Skin epidermis (tissue), 12 donors: Measurements from ENCODE around the gene TMUB1.
A peak's percentile ranks its signal among the peaks of the same experiment; 100 is the strongest.

ENCODE experiments used
- H3K27ac ChIP-seq, 21 experiments: fragments of 200-600 bp; sonication (generic) in 11 of 21; one replicate each; pipeline ENCODE4 v1.5.0; 2020; ENCODE audit warnings: mild to moderate bottlenecking in 3 of 21, inconsistent platforms in 2 of 21, moderate library complexity in 2 of 21
- H3K4me3 ChIP-seq, 7 experiments: fragments of 200-600 bp; sonication (generic) in 2 of 7; one replicate each; pipeline ENCODE4 v1.5.0; 2020; ENCODE audit warnings: inconsistent platforms in 2 of 7, mild to moderate bottlenecking in 2 of 7, moderate library complexity in 1 of 7

TMUB1 gene

DNA sequence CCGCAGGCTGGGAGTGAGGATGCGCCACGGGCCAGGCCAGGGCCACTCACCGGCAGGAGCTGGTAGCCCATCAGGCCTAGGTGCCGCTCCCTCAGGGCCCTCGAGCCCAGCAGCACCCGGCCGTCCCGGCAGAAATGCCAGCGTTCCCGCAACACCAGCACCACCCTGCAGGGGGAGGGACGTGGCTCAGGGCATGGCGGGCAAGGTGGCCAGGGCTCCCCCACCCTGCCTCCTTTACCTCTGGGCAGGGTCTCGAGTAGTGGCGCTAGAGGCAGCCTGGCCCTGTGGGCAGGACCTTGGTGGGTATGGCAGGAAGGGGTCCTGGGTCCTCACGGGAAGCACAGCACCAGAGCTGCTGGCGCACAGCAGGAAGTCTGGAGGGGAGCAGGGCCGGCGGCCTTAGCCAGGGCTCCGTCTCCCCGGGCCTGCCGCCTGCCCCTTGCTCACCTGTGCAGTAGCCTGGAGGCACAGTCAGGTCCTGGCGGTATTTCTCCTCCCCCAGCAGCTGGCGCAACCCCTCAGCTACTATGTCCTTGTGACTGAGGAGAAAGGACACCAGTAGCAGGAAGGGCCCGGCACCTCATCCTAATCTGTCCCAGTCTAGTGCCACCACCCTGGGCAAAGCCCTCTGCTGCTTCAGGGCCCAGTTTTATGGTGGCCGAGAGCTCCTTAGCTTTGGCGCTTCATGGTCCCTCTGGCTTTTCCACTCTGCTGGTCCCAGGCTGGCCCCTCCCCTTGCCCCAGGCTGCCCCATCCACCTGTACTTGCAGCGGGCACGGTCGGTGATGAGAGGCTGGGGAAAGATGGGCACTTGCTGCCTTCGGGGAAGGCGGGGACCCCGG is 6.2 kb downstream of the TMUB1 start:
- Histone ChIP-seq H3K27ac (peak overlapping the region in 7 of 21 experiments; percentile 17 to 64 (median 32)), H3K4me3 (no peak overlapping the region)

DNA sequence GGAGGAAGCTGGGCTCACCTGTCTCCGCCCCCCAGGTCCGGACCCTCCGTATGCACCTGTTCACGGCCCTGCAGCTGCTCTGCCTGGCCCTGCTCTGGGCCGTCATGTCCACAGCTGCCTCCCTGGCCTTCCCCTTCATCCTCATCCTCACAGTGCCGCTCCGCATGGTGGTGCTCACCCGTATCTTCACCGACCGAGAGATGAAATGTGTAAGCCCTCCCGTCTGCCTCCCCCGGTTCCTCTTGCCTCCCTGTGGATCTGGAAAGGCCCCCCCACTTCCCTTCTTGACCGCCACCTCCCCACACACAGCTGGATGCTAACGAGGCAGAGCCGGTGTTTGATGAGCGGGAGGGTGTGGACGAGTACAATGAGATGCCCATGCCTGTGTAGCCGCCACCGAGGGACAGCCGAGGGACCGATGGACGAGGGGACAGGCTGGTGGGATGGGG is 7.3 kb downstream of the TMUB1 start:
- no peak overlapping the region for H3K4me3 ChIP-seq
- no peak overlapping the region for H3K27ac ChIP-seq

DNA sequence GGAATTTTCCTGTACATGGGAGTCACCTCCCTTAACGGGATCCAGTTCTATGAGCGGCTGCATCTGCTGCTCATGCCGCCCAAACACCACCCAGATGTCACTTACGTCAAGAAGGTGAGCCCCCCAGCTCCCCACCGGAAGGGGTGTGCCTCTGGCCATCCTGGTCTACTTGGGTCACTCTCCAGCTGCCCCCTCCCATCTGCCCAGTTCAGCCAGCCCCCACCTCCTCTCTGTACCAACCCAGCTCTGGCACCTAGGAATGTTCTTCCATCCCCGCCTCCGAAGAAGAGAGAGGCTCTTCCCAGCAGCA is 7.7 kb downstream of the TMUB1 start:
- no peak overlapping the region for H3K4me3 ChIP-seq
- no peak overlapping the region for H3K27ac ChIP-seq

DNA sequence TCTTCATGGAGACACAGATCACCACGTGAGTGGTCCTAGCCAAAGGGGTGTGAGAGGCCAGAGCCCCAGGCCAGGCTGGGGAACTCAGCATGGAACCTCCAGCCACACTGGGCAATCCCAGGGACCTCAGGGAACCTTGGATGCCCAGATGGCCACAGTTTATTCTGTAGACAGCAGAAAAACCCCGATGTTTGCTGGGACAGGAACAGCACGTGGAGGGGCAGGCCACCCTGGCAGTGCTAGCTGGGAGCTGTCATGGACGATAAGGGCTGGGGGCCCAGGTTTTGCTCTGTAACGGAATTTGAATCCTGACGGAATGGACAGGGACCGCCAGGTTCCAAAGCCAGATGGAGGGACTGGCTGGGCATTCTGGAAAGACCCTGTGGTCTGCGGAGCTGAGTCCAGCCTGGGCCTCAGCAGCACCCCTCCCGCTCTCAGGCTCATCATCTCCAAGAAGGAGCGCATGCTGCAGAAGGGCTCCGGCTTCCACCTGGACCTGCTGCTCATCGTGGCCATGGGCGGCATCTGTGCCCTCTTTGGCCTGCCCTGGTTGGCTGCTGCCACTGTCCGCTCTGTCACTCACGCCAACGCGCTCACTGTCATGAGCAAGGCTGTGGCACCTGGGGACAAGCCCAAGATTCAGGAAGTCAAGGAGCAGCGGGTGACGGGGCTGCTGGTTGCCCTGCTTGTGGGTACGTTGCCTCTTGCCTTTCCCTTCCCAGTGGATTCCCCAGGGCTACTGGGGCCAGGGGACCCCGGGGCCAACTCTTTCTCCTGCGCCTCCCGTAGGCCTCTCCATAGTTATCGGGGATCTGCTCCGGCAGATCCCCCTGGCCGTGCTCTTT is 8.3 kb downstream of the TMUB1 start:
- no peak overlapping the region for H3K27ac ChIP-seq
- H3K4me3 ChIP-seq = no peak overlapping the region

DNA sequence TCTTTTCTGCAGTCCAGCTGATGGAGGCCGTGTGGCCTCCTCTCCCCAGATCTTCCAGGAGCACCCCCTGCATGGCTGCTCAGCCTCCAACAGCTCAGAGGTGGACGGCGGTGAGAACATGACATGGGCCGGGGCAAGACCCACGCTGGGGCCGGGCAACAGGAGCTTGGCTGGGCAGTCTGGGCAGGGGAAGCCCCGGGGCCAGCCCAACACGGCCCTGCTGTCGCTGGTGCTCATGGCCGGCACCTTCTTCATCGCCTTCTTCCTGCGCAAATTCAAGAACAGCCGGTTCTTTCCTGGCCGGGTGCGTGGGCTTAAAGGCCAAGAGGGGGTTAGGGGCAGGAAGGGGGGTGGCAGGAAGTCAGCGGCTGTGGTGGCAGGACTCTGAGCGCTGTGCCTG is 9.3 kb downstream of the TMUB1 start:
- H3K4me3 ChIP-seq = no peak overlapping the region
- peak overlapping the region in 3 of 21 experiments; percentile 6 to 44 (median 27) for H3K27ac ChIP-seq

DNA sequence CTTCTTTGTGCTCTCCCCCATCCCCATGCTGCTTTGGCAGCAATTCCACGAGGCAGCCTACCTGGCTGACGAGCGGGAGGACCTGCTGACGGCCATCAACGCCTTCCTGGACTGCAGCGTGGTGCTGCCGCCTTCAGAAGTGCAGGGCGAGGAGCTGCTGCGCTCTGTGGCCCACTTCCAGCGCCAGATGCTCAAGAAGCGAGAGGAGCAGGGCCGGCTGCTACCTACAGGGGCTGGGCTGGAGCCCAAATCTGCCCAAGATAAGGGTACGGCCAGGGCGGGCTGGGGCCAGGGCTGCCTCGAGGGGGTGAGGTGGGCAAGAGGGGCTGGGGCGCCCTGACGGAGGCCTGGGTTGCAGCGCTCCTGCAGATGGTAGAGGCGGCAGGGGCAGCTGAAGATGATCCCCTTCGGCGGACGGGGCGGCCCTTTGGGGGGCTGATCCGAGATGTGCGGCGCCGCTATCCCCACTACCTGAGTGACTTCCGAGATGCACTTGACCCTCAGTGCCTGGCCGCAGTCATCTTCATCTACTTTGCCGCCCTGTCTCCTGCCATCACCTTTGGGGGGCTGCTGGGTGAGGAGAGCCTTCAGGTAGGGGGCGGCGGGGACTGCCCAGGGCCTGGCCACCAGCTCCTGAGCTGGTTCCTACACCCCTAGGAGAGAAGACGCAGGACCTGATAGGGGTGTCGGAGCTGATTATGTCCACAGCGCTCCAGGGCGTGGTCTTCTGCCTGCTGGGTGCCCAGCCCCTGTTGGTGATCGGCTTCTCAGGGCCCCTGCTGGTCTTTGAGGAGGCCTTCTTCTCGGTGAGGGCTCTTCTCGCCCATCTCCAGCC is 12.0 kb downstream of the TMUB1 start:
- no peak overlapping the region for H3K4me3 ChIP-seq
- no peak overlapping the region for H3K27ac ChIP-seq

DNA sequence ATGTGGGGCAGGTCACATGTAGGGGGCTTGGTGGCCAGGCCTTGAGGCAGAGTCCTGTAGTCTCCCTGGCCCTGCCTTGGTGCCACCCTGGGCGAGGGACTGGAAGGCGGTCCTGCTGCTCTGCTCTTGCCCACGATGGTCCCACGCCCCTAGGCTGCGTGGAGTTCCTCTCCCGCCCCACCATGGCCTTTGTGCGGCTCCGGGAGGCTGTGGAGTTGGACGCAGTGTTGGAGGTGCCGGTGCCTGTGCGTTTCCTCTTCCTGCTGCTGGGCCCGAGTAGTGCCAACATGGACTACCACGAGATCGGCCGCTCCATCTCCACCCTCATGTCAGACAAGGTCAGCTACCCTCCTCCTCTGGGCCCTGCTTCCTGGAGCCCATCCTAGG is 12.7 kb downstream of the TMUB1 start:
- H3K27ac ChIP-seq = no peak overlapping the region
- H3K4me3 ChIP-seq = no peak overlapping the region

DNA sequence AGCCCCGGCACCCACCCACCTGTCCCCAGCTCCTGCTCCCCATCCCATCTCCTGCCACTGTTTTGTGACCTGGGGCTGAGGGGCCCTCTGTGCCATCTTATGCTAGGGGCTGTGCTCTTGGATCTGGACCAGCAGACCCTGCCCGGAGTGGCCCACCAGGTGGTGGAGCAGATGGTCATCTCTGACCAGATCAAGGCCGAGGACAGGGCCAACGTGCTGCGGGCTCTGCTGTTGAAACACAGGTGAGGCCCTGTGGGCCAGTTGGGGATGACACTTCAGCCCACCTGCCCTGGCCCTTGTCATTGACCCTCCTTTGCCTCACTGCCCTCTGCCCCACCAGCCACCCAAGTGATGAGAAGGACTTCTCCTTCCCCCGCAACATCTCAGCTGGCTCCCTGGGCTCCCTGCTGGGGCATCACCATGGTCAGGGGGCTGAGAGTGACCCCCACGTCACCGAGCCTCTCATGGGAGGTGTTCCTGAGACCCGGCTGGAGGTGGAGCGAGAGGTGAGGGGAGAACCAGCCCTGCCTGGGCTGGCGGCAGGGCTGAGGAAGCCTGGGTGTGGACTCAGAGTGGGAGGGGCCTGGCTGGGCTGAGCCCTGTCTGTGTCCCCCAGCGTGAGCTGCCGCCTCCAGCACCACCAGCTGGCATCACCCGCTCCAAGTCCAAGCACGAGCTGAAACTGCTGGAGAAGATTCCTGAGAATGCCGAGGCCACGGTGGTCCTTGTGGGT is 13.3 kb downstream of the TMUB1 start:
- H3K27ac ChIP-seq = no peak overlapping the region

DNA sequence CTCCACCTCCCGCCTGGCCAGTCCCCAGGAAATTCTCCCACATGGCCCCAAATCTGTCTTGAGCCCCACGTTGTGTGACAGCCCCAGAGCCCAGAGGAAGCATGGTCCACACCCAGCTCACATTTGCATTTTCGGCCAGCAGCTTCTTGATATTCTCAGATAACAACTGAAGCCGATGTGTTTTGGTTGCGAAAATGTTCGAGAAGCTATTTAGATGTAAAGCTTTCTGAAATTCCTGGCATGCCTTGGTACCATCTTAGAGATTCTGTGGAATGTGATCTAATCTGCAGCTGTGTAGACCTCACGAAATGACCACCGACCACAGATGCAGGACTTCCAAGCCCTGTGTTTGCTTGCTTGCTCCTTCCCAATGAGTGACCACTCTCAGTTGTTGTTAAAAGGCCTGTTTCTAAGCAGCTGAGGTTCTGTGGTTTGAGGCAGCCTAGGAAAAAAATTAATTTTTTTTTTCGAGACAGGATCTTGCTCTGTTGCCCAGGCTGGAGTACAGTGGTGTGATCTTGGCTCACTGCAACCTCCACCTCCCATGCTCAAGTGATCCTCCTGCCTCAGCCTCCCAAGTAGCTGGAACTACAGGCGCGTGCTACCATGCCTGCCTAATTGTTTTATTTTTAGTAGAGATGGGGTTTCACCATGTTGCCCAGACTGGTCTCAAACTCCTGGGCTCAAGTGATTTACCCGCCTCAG is 15.1 kb downstream of the TMUB1 start:
- H3K4me3 ChIP-seq = no peak overlapping the region
- H3K27ac ChIP-seq = no peak overlapping the region

More for the DNA sequence above, 13.3 kb downstream of the TMUB1 start:
- H3K4me3 ChIP-seq = no peak overlapping the region

DNA sequence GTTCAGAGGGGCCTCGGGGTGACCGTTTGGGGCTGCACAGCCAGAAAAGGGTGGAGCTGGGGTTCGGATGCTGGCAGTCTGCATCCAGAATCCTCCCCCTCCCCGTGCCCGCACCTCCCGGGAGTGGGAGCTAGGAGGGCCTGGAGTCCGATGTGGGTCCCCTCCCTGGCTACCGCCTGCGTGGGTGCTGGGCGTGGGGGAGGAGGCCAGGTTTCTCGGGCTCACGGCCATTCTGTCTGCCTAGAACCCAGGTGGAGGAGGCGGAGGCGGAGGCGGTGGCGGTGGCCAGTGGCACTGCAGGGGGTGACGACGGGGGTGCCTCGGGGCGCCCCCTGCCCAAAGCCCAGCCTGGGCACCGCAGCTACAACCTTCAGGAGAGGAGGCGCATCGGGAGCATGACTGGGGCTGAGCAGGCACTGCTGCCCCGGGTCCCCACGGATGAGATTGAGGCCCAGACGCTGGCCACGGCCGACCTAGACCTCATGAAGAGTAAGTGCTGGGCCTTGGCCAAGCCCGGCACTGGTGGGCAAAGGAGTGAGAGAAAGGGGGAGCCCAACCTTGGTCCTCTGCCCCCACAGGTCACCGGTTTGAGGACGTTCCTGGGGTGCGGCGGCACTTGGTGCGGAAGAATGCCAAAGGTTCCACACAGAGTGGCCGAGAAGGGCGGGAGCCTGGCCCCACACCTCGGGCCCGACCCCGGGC is 16.9 kb downstream of the TMUB1 start:
- Histone ChIP-seq H3K4me3 (no peak overlapping the region), H3K27ac (no peak overlapping the region)

DNA sequence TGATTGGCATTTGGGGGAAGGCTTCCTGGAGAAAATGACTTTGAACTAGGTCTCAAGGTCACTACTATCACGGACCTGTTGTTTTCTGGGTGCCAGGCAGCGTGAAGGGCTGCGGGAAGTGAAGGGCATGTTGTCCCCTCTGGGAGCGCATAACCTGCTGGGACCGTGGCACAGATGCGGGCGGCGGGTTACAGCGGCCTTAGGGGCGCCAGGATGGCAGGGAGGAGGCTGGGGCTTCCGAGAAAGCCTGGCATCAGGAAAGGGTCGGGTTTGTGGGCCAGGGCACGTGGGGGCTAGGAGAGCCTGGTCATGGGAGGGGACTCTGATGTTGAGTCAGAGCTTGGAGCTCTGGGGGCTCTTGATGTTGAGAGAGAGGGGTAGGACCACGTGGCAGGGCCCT is 17.8 kb downstream of the TMUB1 start:
- H3K4me3 ChIP-seq = no peak overlapping the region

DNA sequence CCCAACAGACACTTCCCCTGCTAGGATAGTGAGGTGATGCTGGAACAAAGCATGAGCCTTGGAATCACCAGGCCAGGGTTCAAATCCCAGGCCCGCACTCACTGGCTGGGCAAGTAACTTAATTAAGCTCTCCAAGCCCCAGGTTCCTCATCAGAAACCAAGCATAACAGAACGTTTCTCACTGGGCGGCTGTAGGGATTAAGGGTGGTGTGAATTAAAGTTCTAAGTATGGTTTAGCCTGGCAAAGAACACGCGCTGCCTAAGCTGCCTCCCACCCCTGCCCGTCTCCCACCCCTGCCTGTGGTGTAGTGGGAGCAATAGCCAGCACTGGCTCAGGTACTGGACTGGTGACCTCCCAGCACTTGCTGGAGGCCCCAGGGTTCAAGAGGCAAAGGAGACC is 18.3 kb downstream of the TMUB1 start:
- H3K4me3 ChIP-seq = no peak overlapping the region
- no peak overlapping the region for H3K27ac ChIP-seq

More for the DNA sequence above, 17.8 kb downstream of the TMUB1 start:
- H3K27ac ChIP-seq = no peak overlapping the region

DNA sequence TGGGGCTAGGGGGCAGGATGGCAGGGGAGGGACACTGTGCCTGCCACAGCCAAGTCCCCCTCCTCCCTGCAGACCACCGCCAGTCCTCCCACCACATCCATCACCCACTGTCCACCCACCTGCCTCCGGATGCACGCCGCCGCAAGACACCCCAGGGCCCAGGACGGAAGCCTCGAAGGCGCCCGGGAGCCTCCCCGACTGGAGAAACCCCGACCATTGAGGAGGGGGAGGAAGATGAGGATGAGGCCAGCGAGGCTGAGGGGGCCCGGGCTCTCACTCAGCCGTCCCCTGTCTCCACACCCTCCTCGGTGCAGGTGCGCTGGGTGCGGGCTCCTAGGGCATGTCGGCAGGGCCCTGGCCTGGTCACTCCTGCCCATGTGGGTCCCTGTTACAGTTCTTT is 18.8 kb downstream of the TMUB1 start:
- no peak overlapping the region for H3K4me3 ChIP-seq
- peak overlapping the region in 1 of 21 experiments; percentile 71 for H3K27ac ChIP-seq

DNA sequence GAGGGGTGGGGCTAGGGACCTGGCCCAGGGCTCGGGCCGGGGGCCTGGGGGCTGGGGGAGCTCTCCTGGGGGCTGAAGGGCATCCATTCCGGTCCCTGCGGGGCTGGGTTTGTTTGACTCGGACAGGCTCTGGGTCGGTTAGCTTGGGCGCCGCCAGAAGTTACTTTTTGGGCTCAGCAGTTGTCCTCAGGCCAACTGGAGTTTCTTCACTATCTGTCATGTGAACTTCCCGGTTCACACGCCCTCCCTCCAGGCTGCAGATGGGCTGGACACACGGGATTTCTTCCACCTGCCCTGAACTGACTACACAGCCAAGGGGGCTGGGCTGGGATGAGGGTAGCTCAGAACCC is 20.1 kb downstream of the TMUB1 start:
- Histone ChIP-seq H3K27ac (peak overlapping the region in 15 of 21 experiments; percentile 1 to 71 (median 45)), H3K4me3 (no peak overlapping the region)

DNA sequence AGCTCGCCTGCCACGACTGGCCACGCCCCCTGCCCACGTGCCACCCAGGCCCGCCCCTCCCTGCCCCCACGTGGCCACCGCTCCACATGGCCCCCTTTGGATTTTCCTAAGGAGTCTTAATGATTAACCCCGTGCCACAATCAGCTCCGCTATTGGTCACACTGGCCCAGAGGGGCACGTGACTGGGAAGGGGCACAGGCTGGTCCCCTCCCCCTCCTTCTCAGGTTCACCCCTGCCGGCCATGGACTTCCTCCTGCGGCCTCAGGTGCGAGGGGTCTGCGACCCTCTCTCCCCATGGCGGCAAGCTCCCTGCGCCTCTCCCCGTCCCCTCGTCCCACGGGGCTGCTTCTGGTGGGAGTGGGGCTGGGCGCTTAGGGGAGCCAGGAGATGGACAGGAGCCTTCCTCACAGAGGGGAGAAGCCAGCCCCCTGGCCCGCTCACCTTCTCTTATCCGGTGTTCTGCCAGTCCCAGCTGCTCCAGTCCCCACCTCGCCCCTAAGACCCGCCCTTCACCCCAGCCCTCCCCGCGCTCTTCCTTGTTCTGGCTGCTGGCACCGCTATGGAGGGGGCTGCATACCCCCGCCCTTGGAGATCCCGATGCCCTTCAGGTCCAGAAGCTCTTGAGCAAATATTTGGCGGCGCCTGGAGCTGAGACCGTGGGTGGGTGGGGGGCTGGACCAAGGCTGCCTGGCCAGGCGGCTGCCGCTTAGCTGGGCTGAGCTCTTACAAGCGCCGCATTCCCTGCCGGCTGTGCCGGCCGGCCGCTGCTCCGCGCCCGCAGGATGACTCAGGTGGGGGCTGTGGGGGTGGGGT is 20.7 kb downstream of the TMUB1 start:
- H3K27ac ChIP-seq = peak overlapping the region in 17 of 21 experiments; percentile 1 to 71 (median 44)
- H3K4me3 ChIP-seq = no peak overlapping the region

DNA sequence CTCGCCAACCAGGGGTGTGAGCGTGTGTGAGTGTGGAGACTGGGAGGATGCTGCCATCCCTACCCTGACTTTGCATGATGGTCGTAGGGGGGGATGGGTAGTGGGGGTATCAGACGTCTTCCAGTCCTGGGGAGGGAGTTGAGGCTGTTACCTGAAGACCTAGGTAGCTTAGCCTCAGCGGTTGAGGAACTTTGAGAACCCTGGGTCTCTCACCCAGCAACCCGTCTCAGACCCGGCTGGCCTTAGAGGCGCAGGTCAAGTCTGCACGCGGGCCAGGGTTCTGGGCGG is 21.2 kb downstream of the TMUB1 start:
- H3K27ac ChIP-seq = peak overlapping the region in 5 of 21 experiments; percentile 6 to 91 (median 39)
- H3K4me3 ChIP-seq = no peak overlapping the region

DNA sequence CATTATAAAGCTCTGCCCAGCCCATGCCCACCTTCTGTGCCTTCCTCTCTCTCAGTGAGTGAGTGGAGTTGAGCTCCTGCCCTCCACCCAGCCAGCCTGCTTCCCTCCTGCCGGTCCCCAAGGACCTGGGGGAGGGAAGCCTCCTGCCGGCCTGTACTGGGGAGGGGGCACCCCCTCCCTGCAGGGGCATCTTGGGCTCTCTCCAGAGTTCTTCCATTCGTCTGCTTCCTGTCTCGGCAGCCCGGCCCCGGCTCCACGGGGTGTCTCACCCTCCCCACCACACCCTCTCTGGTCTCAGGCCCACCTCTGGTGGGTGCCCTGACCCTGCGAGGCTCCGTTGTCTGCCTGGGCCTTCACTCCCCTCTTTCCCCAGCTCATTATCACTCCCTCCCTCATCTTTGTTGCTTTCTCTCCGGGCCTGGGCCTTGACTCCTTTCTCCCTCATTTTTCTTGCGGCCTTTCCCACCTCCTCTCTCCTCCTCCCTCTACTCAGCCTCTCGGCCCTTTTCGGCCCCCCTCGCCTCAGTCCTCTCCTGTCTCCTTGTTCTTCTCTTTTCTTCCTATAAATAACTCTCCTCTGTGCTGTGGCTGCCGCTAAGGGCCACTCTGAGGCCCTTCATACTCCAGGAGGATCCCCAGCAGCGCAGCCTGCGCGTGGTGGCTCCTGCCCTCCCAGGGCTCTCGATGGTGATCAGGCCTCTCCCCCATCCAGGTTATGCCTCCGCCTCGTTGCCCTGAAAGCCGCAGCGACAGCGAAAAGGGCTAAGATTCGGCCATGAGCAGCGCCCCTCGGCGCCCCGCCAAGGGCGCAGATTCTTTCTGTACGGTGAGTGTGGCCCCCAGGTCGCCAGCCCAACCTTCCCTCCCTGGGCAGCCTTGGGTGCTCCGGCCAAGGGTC is 21.8 kb downstream of the TMUB1 start:
- Histone ChIP-seq H3K4me3 (no peak overlapping the region), H3K27ac (peak overlapping the region in 13 of 21 experiments; percentile 6 to 98 (median 91))
